SK-MEL-5 (cell line): ENCODE results near the gene ABCC6. TPM values are rescaled to one million over a fixed set of nuclear protein-coding genes. Genes with fewer than 3 reads are reported as not detected.
"Not testable (repeated sequence)": the region's sequence is repeated elsewhere in the genome, so short reads cannot be mapped to it uniquely, and the experiment has no call there.

Experiments
- DNase-seq: peaks from one replicate; pipeline ENCODE4 v3.0.0-alpha.2; 2016; ENCODE audit warnings: low read depth, low spot score
- in situ Hi-C: cut with HindIII; loops from 2 replicates; pipeline ENCODE4 v1.10.0; 2016; ENCODE audit warnings: low sequenced_read_pairs, high pct_unique_total_duplicates, low pct_unique_long_range_greater_than_20kb
- total RNA-seq: library from RNA; depleted of rRNA; stranded (reverse); fragments of >200 nt; shearing (Covaris generic); gene quantifications from 2 replicates; pipeline ENCODE4 v1.2.3, GENCODE V29; 2014

The ABCC6 gene
- total RNA-seq, 1 experiment from 2014 or later, result not detected

DNA sequence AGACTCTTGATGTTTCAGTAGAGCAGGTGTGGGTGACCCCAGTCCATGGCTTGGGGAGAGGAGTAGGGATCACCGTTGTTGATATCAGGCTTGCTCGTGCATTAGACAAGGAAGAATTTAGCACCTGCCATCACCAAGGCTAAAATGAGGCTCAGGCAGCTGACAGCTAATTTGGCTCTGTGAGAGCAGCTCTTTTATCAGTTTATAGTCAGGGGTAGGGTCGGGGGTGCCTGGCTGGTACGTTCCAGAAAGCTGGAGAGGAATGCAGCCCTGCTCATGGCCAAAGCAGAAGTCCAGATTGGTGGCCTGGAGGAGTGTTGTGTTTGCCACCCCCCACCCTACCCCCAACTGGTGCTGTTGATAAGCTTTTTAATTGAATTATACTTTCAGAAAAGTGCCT, 17.4 kb upstream of the ABCC6 start:
- DNase-seq, in situ Hi-C loops: not testable (repeated sequence)

DNA sequence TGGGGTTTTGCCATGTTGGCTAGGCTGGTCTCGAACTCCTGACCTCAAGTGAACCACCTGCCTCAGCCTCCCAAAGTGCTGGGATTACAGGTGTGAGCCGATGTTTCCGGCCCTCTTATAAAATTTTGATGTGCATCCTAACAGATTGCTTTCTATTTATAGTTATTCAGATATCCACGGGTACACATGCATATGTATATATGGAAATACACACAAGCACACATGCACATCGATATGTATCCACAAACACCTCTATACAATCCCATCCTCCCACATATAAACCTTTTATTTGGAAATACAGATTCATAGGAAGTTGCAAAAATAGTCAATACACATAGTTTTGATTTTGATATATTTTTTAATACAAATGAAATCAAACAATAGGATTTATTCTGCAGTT, 14.4 kb upstream of the ABCC6 start:
- in situ Hi-C loops, DNase-seq: not testable (repeated sequence)

DNA sequence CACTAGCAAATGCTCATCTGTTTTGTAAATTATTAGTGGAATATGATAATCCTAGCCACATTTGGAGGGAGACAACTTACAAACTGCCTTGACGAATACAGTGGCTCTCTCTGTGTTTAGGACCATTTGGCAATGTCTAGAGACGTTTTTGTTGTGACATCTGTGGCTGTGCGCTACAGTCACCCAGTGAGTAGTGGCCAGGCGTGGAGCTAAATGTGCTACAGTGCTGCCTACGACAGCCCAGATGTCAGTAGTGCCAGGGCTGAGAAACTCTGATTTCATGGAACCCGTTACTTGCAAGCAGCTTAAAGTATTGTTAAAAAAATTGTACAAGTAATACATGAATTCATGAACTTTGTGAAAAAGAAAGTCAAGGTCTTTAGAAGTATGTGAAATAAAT, 13.8 kb upstream of the ABCC6 start:
- in situ Hi-C loops, DNase-seq: not testable (repeated sequence)

DNA sequence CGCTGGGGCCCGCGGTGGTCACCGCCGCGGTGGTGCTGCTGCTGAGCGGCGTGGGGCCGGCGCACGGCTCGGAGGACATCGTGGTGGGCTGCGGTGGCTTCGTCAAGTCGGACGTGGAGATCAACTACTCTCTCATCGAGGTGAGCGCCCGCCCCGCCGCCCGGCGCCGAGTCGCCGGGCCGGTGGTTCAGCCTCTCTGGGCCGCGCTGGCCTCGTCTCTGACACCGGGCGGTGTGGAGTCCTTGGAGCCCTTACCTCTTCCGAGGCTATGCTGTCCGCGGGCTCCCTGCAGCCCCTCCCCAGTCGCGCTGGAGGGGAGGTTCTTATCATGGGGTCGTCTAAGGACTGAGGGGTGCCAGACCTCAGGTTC, 9.4 kb upstream of the ABCC6 start:
- DNase-seq, in situ Hi-C loops: not testable (repeated sequence)

DNA sequence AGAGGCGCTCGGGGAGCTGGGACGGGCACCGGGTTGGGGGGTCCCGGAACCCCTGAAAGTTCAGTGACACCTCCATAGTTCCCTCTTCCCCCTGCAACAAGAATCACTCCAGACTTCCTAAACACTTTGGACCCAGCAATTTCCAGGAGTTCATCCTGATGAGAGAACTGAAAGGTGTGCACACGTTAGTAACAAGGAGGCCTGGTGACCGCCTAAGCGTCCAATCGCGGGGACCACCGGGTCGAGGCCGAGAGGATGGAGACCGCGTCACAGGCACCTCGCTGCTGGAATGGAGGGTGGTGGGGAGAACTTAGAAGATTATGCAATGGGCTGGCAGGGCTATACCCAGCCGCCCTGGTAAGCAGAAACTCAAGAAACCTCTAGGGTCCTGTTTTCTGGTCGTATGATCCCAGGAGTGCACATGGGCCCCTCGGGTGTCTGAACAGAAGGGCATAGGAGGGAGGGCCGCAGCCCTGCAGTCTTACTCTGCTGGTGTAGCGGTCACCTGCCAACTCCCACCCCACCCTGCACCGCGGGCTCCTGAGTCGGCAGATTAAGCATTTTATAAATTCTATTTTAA, 458 bp upstream of the ABCC6 start:
- in situ Hi-C loops, DNase-seq: not testable (repeated sequence)

DNA sequence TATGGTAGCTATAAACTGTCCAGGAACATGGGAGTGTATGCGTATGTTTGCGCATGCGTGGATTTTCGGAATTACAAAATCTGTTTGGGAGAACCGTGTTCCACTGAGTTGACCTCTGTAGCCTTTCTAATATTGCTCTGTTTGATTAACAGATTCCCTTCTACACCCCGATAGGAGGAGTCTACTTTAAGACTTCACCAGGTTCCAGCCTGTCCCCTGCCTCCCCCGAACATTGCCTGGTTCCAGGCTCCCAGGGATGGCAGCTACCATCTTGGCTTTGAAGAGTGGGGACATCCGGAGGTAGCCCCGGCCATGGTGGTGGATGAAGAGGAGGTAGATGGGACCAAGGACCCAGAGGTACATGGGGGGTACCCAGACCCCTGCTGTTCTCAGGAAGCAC, 1.9 kb downstream of the ABCC6 start:
- in situ Hi-C loops, DNase-seq: not testable (repeated sequence)

DNA sequence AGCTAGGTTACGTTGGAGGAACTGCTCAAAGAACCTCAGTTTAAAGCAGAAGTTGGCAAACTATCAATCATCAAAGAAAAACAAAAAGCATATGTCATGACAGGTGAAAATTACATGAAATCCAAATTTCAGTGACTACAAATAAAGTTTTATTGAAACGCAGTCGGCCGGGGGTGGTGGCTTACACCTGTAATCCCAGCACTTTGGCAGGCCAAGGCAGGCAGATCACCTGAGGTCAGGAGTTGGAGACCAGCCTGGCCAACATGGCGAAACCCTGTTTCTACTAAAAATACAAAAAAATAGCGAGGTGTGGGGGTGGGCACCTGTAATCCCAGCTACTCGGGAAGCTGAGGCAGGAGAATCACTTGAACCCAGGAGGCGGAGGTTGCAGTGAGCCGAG, 2.8 kb downstream of the ABCC6 start:
- in situ Hi-C loops, DNase-seq: not testable (repeated sequence)

DNA sequence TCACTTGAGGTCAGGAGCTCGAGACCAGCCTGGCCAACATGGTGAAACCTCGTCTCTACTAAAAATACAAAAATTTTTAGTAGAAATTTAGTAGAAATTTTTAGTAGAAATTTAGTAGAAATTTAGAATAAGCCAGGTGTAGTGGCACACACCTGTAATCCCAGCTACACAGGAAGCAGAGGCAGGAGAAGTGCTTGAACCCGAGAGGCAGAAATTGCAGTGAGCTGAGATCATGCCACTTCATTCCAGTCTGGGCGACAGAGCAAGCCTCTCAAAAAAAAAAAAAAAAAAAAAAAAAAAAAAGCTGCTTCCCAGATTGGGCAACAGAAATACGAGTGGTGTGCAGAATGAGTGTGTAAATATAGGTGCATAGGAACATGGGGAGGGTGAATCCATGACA, 4.5 kb downstream of the ABCC6 start:
- DNase-seq, in situ Hi-C loops: not testable (repeated sequence)

DNA sequence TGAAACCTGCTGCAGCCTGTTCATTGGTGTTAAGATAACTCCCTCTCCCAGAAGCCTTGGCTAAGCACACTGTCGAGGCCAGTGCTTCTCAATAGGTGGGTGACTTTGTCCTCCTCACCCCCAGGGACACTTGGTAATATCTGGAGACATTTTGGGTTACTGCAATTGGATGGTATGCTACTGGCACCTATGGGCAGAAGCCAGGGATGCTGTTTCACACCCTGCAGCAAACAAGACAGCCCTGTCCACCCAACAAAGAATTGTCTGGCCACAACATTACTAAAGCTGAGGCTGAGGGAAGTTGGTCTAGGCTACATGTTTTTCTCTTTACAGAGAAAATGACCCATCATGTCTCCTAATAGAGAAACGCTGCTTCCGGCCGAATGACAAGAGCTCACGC, 4.9 kb downstream of the ABCC6 start:
- in situ Hi-C loops, DNase-seq: not testable (repeated sequence)

DNA sequence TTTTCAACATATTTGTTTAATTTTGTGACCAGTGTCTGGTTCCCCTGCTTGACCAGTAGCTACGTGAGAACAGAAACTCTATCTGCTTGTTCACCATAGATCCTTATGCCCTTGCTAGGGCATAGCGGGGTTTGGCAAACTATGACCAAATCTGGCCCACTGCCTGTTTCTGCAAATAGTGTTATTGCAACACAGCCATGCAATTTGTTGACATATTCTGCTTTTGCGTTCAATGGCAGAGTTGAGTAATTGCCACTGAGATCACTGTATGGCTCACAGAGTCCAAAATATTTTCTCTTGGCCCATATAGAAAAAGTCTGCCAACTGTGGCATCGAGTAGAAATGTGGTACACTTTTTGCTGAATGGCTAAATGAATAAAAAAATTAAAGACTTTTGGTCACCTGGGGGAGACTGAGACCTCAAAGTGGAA, 9.4 kb downstream of the ABCC6 start:
- in situ Hi-C loops, DNase-seq: not testable (repeated sequence)

DNA sequence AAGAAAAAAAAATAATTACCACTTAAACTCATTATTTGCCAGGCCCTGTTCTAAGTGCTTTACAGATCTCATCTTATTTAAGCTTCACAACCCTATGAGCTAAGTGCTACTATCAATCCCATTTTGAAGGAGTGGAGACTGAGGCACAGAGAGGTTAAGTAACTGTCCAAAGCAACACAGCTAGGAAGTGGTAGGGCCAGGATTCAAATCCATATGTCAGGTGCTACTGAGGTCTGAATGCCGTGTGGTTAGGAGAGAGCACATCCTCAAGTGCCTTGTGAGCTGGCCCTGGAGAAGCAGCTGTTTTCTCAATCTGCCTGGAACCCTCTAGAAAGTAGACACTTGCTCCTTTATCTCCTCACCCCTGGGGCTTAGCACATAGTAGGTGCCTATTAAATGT, 11.9 kb downstream of the ABCC6 start:
- in situ Hi-C loops, DNase-seq: not testable (repeated sequence)

DNA sequence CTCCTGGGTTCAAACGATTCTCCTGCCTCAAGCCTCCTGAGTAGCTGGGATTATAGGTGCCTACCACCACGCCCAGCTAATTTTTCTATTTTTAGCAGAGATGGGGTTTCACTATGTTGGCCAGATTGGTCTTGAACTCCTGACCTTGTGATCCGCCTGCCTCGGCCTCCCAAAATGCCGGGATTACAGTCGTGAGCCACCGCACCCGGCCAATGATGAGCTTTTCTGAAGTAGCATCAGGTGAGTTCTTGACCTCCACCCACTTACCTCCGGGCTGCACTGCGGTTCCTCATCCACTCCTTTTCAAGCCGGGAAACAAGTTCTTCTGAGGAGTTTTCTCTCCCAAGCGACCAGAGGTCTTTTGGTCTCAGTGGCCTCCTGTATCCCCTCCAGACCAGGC, 14.8 kb downstream of the ABCC6 start:
- in situ Hi-C loops, DNase-seq: not testable (repeated sequence)

DNA sequence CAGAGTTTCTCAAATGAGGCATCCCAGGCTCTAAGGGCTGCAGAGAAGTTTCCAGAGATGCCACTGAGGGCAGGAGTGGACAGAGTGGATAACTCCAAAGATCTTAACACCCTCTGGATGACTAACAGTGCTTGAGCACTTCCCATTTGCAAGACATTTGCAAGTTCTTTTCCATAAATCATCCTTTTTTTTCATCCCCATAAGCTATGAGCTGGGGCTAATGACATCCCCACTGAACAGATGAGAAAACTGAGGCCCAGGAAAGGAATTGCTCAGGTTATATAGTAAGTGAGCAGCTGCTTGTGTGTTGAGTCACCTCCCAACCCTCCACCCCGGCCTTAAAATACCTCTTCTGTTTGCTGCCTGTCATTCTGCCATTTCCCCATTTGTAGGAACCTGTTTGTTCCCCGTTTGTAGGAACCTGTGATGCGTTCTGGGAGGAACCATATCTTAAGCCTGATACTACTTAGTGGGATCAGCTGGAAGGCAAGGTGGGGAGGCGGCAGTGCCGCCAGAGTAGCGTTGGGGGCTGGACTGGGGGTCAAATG, 15.4 kb downstream of the ABCC6 start:
- DNase-seq, in situ Hi-C loops: not testable (repeated sequence)

DNA sequence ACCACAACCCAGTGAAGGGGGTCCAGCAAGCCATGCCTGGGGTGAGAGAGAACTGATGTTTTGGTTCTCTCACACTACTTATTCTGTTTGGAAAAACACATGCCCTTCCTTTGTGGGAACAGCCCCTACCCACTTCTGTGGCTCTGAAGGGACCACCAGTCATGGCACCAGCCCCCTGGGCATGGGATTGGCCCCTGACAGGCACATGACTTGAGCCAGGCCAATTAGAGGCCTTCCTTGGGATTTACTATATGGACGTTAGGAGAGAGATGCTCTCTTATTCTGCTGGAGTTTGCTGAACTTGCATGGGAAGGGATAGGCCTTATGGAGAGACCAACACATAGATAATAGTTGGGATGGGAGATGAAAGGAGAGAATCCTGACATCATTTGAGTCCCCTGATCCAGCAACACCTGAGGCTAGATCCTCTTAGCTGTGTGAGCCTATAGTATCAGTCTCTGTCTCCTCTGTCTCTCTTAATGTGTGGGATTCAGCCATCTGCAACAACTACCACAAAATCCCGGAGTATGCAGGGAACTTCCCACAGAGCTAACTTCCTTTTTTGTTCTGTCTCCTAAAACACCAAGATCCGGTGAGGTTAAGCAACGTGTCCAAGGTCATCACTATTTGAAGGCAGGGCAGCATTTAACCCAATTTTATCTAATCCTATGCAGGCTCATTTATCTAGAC, 16.1 kb downstream of the ABCC6 start:
- DNase-seq, in situ Hi-C loops: not testable (repeated sequence)

DNA sequence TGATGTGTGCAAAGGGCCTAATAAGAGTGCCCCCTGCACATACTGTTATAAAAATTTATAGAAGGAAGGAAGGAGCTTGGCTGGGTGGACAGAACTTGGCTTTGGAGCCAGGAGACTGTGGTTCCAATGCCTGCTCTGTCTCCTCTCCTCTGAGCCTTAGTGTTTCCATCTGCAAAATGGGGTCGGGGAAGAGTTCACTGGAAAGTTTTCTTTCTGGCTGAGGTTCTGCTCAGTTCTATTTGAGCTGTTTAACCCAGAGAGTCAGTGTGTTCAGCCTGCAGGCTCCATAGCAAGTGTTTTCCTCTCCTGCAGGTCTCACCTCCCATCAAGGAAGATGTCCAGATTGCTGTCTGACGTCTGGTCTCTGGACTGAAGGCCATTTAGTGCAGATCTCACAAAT, 17.4 kb downstream of the ABCC6 start:
- DNase-seq, in situ Hi-C loops: not testable (repeated sequence)

DNA sequence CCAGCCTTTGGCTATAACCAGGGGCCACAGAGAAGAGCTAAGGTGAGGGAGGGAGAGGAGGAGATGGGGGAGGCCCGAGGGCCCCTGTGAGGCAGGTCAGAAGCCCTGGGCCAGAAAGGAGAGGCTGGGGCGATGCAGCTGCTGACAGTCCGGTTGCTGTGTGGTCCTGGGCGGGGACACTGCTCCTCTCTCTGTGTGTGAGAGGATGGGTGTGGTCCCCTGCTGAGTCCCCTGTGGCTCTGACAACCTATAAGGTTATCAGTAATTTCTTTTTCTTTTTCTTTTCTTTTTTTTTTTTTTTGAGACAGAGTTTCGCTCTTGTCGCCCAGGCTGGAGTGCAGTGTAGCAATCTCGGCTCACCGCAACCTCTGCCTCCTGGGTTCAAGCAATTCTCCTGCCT, 18.7 kb downstream of the ABCC6 start:
- in situ Hi-C loops, result not testable (repeated sequence)

DNA sequence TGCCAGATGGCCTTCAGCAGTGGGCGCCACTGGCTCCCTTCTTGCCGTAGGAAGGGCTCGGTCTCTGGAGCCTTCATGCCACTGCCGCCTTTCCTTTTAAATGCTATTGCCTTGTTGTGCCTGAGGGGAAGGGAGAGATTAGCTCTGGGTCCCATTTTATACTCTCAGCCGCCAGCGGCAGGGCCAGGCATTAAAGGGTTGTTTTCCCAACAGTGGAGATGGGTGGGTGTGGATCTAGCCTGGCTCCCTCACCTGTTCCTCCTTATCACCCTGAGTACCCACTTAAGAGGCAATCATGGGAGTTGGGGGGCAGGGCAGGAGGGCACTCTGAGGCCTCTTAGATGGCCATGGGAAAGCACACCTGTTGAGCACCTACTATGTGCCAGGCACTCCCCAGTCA, 19.8 kb downstream of the ABCC6 start:
- in situ Hi-C loops, DNase-seq: not testable (repeated sequence)

More for the DNA sequence above, 18.7 kb downstream of the ABCC6 start:
- not testable (repeated sequence) for DNase-seq

DNA sequence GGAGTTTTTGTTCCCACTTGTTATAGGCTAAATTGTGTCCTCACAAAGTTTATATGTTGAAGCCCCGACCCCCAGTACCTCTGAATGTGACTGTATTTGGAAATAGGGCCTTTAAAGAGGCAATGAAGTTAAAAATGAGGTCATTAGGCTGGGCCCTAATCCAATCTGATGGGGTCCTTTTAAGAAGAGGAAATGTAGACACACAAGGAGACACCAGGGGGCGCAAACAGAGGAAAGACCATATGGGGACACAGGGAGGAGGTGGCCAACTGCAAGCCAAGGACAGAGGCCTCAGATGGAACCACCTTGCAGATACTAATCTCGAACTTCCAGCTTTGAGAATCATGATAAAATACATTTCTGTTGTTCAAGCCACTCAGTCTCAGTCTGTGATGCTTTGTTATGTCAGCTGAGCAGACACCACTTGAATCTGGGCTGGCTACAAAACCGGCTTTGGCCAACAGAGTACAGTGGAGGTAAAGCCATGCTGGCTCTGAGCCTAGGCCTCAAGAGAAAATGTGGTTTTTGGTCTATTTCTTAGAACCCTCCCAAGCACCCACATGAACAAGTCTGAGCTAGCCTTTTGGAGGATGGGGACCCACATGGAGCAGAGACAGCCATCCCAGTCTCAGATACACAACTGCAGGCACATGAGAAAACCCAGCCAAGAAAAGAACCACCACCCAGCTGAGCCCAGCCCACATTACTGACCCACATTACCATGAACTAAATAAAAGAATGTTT, 20.7 kb downstream of the ABCC6 start:
- in situ Hi-C loops, result not testable (repeated sequence)
- peak; percentile 70 for DNase-seq
